Cerebellar nuclear complex (tissue), 1 donor: ENCODE measurements around the gene KLK3.

ENCODE experiments used
- DNase-seq, 2 experiments: peaks; one replicate each; lab custom pipeline; 2025; lab: John Stamatoyannopoulos, UW

KLK3 gene

GRCh38 chr19:50831026-50831396 is 23.7 kb upstream of the KLK3 start:
- DNase-seq = no peak

GRCh38 chr19:50832666-50833065 is 22.0 kb upstream of the KLK3 start:
- no peak for DNase-seq

- DNase-seq = no peak
Observed at GRCh38 chr19:50833117-50833801, 21.5 kb upstream of the KLK3 start, which contains the start of gene KLK15. TSS of gene KLK15 (minus strand) at chr19:50833574. CDS start at chr19:50831492, 2,082 bp downstream.

- no peak for DNase-seq
Observed at GRCh38 chr19:50833802-50834167, 20.9 kb upstream of the KLK3 start.

GRCh38 chr19:50835103-50835784 is 19.5 kb upstream of the KLK3 start:
- no peak for DNase-seq

- DNase-seq = no peak
Observed at GRCh38 chr19:50835785-50836542, 18.8 kb upstream of the KLK3 start.

GRCh38 chr19:50836543-50837195 is 18.0 kb upstream of the KLK3 start:
- no peak for DNase-seq

GRCh38 chr19:50837300-50837699 is 17.4 kb upstream of the KLK3 start:
- DNase-seq = no peak

- DNase-seq = no peak
Observed at GRCh38 chr19:50838239-50838638, 16.5 kb upstream of the KLK3 start.

- DNase-seq = no peak
Observed at GRCh38 chr19:50839712-50840655, 14.7 kb upstream of the KLK3 start.

GRCh38 chr19:50842130-50842529 is 12.6 kb upstream of the KLK3 start:
- DNase-seq = no peak

GRCh38 chr19:50843205-50843604 is 11.5 kb upstream of the KLK3 start:
- no peak for DNase-seq

GRCh38 chr19:50843701-50844221 is 11.0 kb upstream of the KLK3 start:
- no peak for DNase-seq

- no peak for DNase-seq
Observed at GRCh38 chr19:50844296-50844935, 10.3 kb upstream of the KLK3 start.

- DNase-seq = no peak
Observed at GRCh38 chr19:50850738-50851137, 4.0 kb upstream of the KLK3 start.

GRCh38 chr19:50851620-50852019 is 3.1 kb upstream of the KLK3 start:
- no peak for DNase-seq

- no peak for DNase-seq
Observed at GRCh38 chr19:50857366-50857765, 2.7 kb downstream of the KLK3 start.

GRCh38 chr19:50858886-50859285 is 4.2 kb downstream of the KLK3 start:
- no peak for DNase-seq

- DNase-seq = no peak
Observed at GRCh38 chr19:50859849-50860248, 5.1 kb downstream of the KLK3 start.

- no peak for DNase-seq
Observed at GRCh38 chr19:50861010-50861409, 6.3 kb downstream of the KLK3 start.
